ENCODE data around the gene TRIM66. TPM values are rescaled to one million over a fixed set of nuclear protein-coding genes. Genes with fewer than 3 reads are reported as not detected.

TRIM66 gene
- total RNA-seq, 1 donor from 2014 or later: 4.2 TPM

DNA sequence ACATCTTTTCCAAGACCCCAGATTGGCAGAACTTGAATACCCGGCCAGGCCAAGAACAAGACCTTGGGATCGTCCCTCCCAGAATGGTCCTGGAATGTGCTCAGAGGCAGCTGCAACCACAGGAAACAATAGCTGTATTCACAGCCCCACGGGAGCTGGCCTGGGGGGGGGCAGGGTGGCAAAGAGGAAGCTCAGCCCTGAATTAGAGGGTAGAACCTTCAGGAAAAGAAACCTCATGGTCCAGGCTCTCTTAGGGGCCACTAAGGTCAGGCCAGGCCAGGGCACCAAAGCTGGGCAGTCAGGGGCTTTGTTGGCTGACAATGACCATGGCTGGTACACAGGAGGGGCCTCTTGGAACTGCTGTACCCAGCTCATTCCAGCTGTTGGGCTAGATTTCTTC, 17.4 kb upstream of the TRIM66 start:
- H3K27me3 ChIP-seq (ENCODE audit: control insufficient read depth, insufficient read depth, low read length): no peaks in the 10 kb centered on the region
- H3K36me3 ChIP-seq (ENCODE audit: control insufficient read depth, insufficient read depth, low read length): peaks cover 2% of the 10 kb centered on the region
- DNase-seq (ENCODE audit: low read depth): no peak
- no peak overlapping the region for H3K4me3 ChIP-seq (ENCODE audit: low read depth, low read length)
- TF ChIP-seq CTCF (IDR thresholded peaks at IDR 0.05; ENCODE audit: insufficient read depth, low read length, poor library complexity, severe bottlenecking): no peak

GRCh38 chr11:8698917-8699441, 16.5 kb upstream of the TRIM66 start:
- TF ChIP-seq CTCF (IDR thresholded peaks at IDR 0.05; ENCODE audit: insufficient read depth, low read length, poor library complexity, severe bottlenecking): no peak
- Histone ChIP-seq H3K4me3 (ENCODE audit: low read depth, low read length) (no peak overlapping the region), H3K27me3 (ENCODE audit: control insufficient read depth, insufficient read depth, low read length) (no peaks in the 10 kb centered on the region), H3K36me3 (ENCODE audit: control insufficient read depth, insufficient read depth, low read length) (peaks cover 2% of the 10 kb centered on the region)
- no peak for DNase-seq (ENCODE audit: low read depth)

DNA sequence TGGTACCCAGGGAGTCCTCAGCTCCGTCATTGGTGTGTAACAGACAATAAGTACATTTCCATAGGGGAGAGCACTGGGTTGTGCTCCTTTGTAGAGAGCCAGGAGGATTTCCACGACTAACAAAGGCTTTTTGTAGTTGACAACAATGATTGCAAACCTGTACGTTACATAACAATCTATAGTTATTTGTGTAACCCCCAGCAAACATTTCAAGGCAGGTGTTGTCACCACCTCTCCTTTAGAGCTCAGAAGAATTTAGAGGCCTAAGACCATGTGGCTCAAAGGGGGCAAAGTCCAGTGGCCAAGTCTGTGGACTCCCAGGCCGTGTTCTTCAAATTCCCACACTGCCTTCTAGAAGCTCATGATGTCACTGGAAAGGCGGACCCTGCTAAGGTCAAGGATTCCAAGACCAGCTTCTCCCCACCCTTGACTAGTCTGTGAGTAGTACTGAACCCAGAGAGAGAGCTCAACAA, 15.9 kb upstream of the TRIM66 start:
- Histone ChIP-seq H3K27me3 (ENCODE audit: control insufficient read depth, insufficient read depth, low read length) (no peaks in the 10 kb centered on the region), H3K4me3 (ENCODE audit: low read depth, low read length) (no peak overlapping the region), H3K36me3 (ENCODE audit: control insufficient read depth, insufficient read depth, low read length) (peaks cover 2% of the 10 kb centered on the region)
- TF ChIP-seq CTCF (IDR thresholded peaks at IDR 0.05; ENCODE audit: insufficient read depth, low read length, poor library complexity, severe bottlenecking): no peak
- no peak for DNase-seq (ENCODE audit: low read depth)

GRCh38 chr11:8697054-8697453, 14.6 kb upstream of the TRIM66 start:
- no peak for DNase-seq (ENCODE audit: low read depth)
- Histone ChIP-seq H3K4me3 (ENCODE audit: low read depth, low read length) (no peak overlapping the region), H3K27me3 (ENCODE audit: control insufficient read depth, insufficient read depth, low read length) (no peaks in the 10 kb centered on the region), H3K36me3 (ENCODE audit: control insufficient read depth, insufficient read depth, low read length) (peaks cover 2% of the 10 kb centered on the region)
- TF ChIP-seq CTCF (IDR thresholded peaks at IDR 0.05; ENCODE audit: insufficient read depth, low read length, poor library complexity, severe bottlenecking): no peak

- DNase-seq (ENCODE audit: low read depth): no peak
- H3K27me3 ChIP-seq (ENCODE audit: control insufficient read depth, insufficient read depth, low read length): no peaks in the 10 kb centered on the region
- H3K36me3 ChIP-seq (ENCODE audit: control insufficient read depth, insufficient read depth, low read length): peaks cover 3% of the 10 kb centered on the region
- no peak overlapping the region for H3K4me3 ChIP-seq (ENCODE audit: low read depth, low read length)
- TF ChIP-seq CTCF (IDR thresholded peaks at IDR 0.05; ENCODE audit: insufficient read depth, low read length, poor library complexity, severe bottlenecking): no peak
These were observed 11.7 kb upstream of the TRIM66 start for GRCh38 chr11:8694137-8694536.

DNA sequence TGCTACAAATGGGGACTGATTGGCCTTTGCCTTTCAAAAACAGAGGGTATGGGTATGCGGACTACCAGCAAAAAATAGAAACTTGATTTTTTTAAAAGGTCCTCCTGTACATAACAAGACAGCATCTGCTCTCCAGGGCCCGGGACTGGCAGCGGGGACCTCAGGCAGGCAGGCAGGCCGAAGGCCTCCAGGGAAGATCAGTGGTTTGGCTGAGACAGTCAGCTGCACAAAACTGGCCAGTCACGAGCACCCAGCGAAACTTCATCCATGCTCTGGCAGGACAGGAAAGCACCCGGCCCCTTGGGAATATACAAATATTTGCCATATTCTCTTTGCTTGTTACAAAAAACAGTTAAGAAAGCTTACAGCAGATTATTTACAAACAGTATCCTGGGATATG, 11.1 kb upstream of the TRIM66 start:
- DNase-seq (ENCODE audit: low read depth): no peak
- TF ChIP-seq CTCF (IDR thresholded peaks at IDR 0.05; ENCODE audit: insufficient read depth, low read length, poor library complexity, severe bottlenecking): no peak
- H3K4me3 ChIP-seq (ENCODE audit: low read depth, low read length): no peak overlapping the region
- H3K27me3 ChIP-seq (ENCODE audit: control insufficient read depth, insufficient read depth, low read length): no peaks in the 10 kb centered on the region
- peaks cover 2% of the 10 kb centered on the region for H3K36me3 ChIP-seq (ENCODE audit: control insufficient read depth, insufficient read depth, low read length)
